DND-41 (cell line): ENCODE results near the gene DSCAM.

Source experiments
- EZH2 ChIP-seq: IDR thresholded peaks from 3 replicates; pipeline ENCODE4 v1.6.1; 2012; ENCODE audit warnings: borderline replicate concordance, low read depth, mild to moderate bottlenecking, moderate library complexity, low read length, inconsistent platforms; ENCODE audit not compliant: severe bottlenecking
- TF ChIP-seq, protein P1 (sequence below): IDR thresholded peaks from 2 replicates; pipeline ENCODE4 v1.5.1; 2012; ENCODE audit warnings: borderline replicate concordance, low read length, moderate library complexity, mild to moderate bottlenecking; ENCODE audit not compliant: poor library complexity, severe bottlenecking; ENCODE audit errors: extremely low read depth

DNA sequence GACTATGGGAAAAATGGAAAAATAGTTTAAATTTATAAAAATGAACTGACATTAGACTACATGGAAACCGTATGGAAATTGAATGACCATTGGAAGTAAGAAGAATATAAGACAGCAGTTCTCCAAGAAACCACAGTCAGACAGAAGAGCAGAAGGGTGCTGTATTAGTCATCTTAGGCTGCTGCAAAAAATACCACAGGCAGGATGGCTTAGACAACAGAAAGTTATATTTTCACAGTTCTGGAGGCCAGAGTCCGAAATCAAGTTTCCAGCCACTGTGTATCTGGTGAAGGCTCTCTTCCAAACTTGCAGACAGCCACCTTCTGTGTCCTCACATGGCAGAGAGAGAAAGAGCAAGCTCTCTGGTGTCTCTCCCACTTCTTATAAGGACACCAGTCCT, 175.2 kb downstream of the DSCAM start:
- TF ChIP-seq, protein P1, sequence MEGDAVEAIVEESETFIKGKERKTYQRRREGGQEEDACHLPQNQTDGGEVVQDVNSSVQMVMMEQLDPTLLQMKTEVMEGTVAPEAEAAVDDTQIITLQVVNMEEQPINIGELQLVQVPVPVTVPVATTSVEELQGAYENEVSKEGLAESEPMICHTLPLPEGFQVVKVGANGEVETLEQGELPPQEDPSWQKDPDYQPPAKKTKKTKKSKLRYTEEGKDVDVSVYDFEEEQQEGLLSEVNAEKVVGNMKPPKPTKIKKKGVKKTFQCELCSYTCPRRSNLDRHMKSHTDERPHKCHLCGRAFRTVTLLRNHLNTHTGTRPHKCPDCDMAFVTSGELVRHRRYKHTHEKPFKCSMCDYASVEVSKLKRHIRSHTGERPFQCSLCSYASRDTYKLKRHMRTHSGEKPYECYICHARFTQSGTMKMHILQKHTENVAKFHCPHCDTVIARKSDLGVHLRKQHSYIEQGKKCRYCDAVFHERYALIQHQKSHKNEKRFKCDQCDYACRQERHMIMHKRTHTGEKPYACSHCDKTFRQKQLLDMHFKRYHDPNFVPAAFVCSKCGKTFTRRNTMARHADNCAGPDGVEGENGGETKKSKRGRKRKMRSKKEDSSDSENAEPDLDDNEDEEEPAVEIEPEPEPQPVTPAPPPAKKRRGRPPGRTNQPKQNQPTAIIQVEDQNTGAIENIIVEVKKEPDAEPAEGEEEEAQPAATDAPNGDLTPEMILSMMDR: no peak
- TF ChIP-seq EZH2: no peak
